NCI-H69 (cell line): ENCODE results near the gene WARS2.
"Not testable (repeated sequence)": the region's sequence is repeated elsewhere in the genome, so short reads cannot be mapped to it uniquely, and the experiment has no call there.

ENCODE experiments used
- DNase-seq: peaks from one replicate; lab custom pipeline; 2025; lab: John Stamatoyannopoulos, UW

Gene WARS2

GRCh38 chr1:119140177-119141019 lies at the start of gene WARS2:
TSS of gene WARS2 (minus strand) at chr1:119140653. CDS start at chr1:119140644, 9 bp downstream.
- peak; percentile 97 for DNase-seq

- DNase-seq, result no peak
These were observed 48.5 kb upstream of the WARS2 start for GRCh38 chr1:119188926-119189325.

GRCh38 chr1:119187416-119187815 lies 47.0 kb upstream of the WARS2 start:
- no peak for DNase-seq

- DNase-seq, result no peak
These were observed 46.0 kb upstream of the WARS2 start for GRCh38 chr1:119186471-119186870.

GRCh38 chr1:119184972-119185371 lies 44.5 kb upstream of the WARS2 start:
- no peak for DNase-seq

- peak; percentile 36 for DNase-seq
These were observed 40.8 kb upstream of the WARS2 start for GRCh38 chr1:119181218-119181617.

GRCh38 chr1:119179051-119179450 lies 38.6 kb upstream of the WARS2 start:
- no peak for DNase-seq

GRCh38 chr1:119172927-119173326 lies 32.5 kb upstream of the WARS2 start:
- not testable (repeated sequence) for DNase-seq

- not testable (repeated sequence) for DNase-seq
These were observed 31.0 kb upstream of the WARS2 start for GRCh38 chr1:119171381-119172010.

- DNase-seq, result no peak
These were observed 22.9 kb upstream of the WARS2 start for GRCh38 chr1:119163396-119163795.

GRCh38 chr1:119160866-119161265 lies 20.4 kb upstream of the WARS2 start:
- DNase-seq, result no peak

GRCh38 chr1:119160409-119160808 lies 20.0 kb upstream of the WARS2 start:
- DNase-seq, result no peak

GRCh38 chr1:119159966-119160365 lies 19.5 kb upstream of the WARS2 start:
- DNase-seq, result no peak

GRCh38 chr1:119159111-119159510 lies 18.7 kb upstream of the WARS2 start:
- no peak for DNase-seq

- not testable (repeated sequence) for DNase-seq
These were observed 16.3 kb upstream of the WARS2 start for GRCh38 chr1:119156761-119157160.

- not testable (repeated sequence) for DNase-seq
These were observed 14.6 kb upstream of the WARS2 start for GRCh38 chr1:119155069-119155468.

GRCh38 chr1:119150150-119150549 lies 9.7 kb upstream of the WARS2 start:
- DNase-seq, result no peak

GRCh38 chr1:119147661-119148090 lies 7.2 kb upstream of the WARS2 start:
- no peak for DNase-seq

- DNase-seq, result no peak
These were observed 6.0 kb upstream of the WARS2 start for GRCh38 chr1:119146466-119146865.

GRCh38 chr1:119144813-119145212 lies 4.4 kb upstream of the WARS2 start:
- DNase-seq, result no peak

GRCh38 chr1:119143706-119144105 lies 3.3 kb upstream of the WARS2 start:
- DNase-seq, result no peak

GRCh38 chr1:119141660-119142059 lies 1.2 kb upstream of the WARS2 start:
- DNase-seq, result no peak

GRCh38 chr1:119141020-119141424 lies 569 bp upstream of the WARS2 start:
- DNase-seq, result peak; percentile 31

GRCh38 chr1:119139857-119140176 lies 636 bp downstream of the WARS2 start:
- peak; percentile 82 for DNase-seq
